ENCODE measurements around the gene HVCN1.

HVCN1 gene

GRCh38 chr12:110686294-110686903 is 2.5 kb downstream of the HVCN1 start:
- TF ChIP-seq CTCF (conservative IDR thresholded peaks at IDR 0.05; ENCODE audit: low read depth): no peak
- POLR2A ChIA-PET (ENCODE audit: low non-redundant PET): no interaction called here
- H3K27ac ChIP-seq: no peak overlapping the region
- no peak for DNase-seq (ENCODE audit: low spot score)
- CTCF ChIA-PET: no interaction called here

GRCh38 chr12:110684312-110684836 is 4.5 kb downstream of the HVCN1 start:
- CTCF ChIA-PET: no interaction called here
- DNase-seq (ENCODE audit: low spot score): no peak
- TF ChIP-seq CTCF (conservative IDR thresholded peaks at IDR 0.05; ENCODE audit: low read depth): no peak
- POLR2A ChIA-PET (ENCODE audit: low non-redundant PET): no interaction called here
- H3K27ac ChIP-seq: no peak overlapping the region

GRCh38 chr12:110683888-110684287 is 5.0 kb downstream of the HVCN1 start:
- TF ChIP-seq CTCF (conservative IDR thresholded peaks at IDR 0.05; ENCODE audit: low read depth): no peak
- DNase-seq (ENCODE audit: low spot score): no peak
- POLR2A ChIA-PET (ENCODE audit: low non-redundant PET): no interaction called here
- CTCF ChIA-PET: no interaction called here
- H3K27ac ChIP-seq: no peak overlapping the region

GRCh38 chr12:110680032-110680431 is 8.9 kb downstream of the HVCN1 start:
- ChIA-PET CTCF (no interaction called here), POLR2A (ENCODE audit: low non-redundant PET) (no interaction called here)
- DNase-seq (ENCODE audit: low spot score): no peak
- TF ChIP-seq CTCF (conservative IDR thresholded peaks at IDR 0.05; ENCODE audit: low read depth): no peak
- no peak overlapping the region for H3K27ac ChIP-seq

GRCh38 chr12:110679201-110679600 is 9.7 kb downstream of the HVCN1 start:
- no peak overlapping the region for H3K27ac ChIP-seq
- DNase-seq (ENCODE audit: low spot score): no peak
- POLR2A ChIA-PET (ENCODE audit: low non-redundant PET): no interaction called here
- no peak for TF ChIP-seq CTCF (conservative IDR thresholded peaks at IDR 0.05; ENCODE audit: low read depth)
- CTCF ChIA-PET: interaction anchor here (0.5 kb wide), 1 partner anchor 141 kb away, joined by 5 read pairs; no protein-coding TSS in a partner anchor

GRCh38 chr12:110677982-110678381 is 10.9 kb downstream of the HVCN1 start:
- POLR2A ChIA-PET (ENCODE audit: low non-redundant PET): no interaction called here
- DNase-seq (ENCODE audit: low spot score): no peak
- no peak for TF ChIP-seq CTCF (conservative IDR thresholded peaks at IDR 0.05; ENCODE audit: low read depth)
- H3K27ac ChIP-seq: no peak overlapping the region
- CTCF ChIA-PET: no interaction called here
